Neural progenitor cell (in vitro differentiated cells): ENCODE results near the gene MMP27.

Experiments used
- EZH2 ChIP-seq: fragments of 200-600 bp; sonication (generic); IDR thresholded peaks from 2 replicates; pipeline ENCODE4 v1.6.1; 2017; ENCODE audit warnings: antibody characterized with exemption, mild to moderate bottlenecking, moderate library complexity
- TF ChIP-seq, protein P1 (sequence below): fragments of 200-600 bp; sonication (generic); IDR thresholded peaks from 2 replicates; pipeline ENCODE4 v1.5.1; 2017; ENCODE audit warnings: antibody characterized with exemption, mild to moderate bottlenecking

DNA sequence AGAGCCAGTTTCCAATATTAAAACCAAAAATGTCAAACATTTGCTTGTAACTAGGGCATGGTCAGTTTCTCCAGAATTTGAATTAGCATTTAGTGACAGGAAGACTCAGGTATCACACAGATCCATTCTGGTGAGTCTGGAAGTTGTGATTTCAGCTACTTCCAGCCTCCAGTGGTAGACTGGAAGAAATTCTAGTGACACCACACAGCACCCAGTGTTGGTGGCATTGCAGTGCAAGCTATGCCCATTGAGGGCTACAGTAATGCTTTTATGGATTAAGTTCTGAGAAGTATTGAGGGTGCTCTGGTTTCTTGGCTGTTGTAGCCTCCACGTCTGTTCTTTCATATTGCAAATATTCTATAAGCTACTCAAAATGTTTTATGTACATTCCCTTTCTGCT is 49.0 kb downstream of the MMP27 start:
- TF ChIP-seq EZH2: no peak
- TF ChIP-seq, protein P1, sequence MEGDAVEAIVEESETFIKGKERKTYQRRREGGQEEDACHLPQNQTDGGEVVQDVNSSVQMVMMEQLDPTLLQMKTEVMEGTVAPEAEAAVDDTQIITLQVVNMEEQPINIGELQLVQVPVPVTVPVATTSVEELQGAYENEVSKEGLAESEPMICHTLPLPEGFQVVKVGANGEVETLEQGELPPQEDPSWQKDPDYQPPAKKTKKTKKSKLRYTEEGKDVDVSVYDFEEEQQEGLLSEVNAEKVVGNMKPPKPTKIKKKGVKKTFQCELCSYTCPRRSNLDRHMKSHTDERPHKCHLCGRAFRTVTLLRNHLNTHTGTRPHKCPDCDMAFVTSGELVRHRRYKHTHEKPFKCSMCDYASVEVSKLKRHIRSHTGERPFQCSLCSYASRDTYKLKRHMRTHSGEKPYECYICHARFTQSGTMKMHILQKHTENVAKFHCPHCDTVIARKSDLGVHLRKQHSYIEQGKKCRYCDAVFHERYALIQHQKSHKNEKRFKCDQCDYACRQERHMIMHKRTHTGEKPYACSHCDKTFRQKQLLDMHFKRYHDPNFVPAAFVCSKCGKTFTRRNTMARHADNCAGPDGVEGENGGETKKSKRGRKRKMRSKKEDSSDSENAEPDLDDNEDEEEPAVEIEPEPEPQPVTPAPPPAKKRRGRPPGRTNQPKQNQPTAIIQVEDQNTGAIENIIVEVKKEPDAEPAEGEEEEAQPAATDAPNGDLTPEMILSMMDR: no peak
